SK-N-SH treated with all-trans-retinoic acid at 6 μM for 48 hours (cell line): ENCODE data around the gene LAG3.

Experiments used
- ATAC-seq: fragments of 200-7000 bp; cut with Tn5 transposase; 3 replicates; pipeline ENCODE4 v1.9.1; 2020; ENCODE audit warnings: mild to moderate bottlenecking, moderate library complexity
- ARNTL ChIP-seq: fragments of 450-650 bp; formaldehyde crosslinking; IDR thresholded peaks from 2 replicates; pipeline ENCODE4 v1.5.0; 2020; ENCODE audit warnings: low read depth, mild to moderate bottlenecking, moderate library complexity, borderline replicate concordance
- CREB5 ChIP-seq: fragments of 250-450 bp; sonication (Bioruptor Pico); IDR thresholded peaks from 2 replicates; pipeline ENCODE4 v1.5.1; 2020; ENCODE audit warnings: low read depth, mild to moderate bottlenecking, moderate library complexity
- CSDC2 ChIP-seq: fragments of 250-450 bp; sonication (Bioruptor Pico); IDR thresholded peaks from 2 replicates; pipeline ENCODE4 v1.5.0; 2020; ENCODE audit warnings: mild to moderate bottlenecking, moderate library complexity
- CSRNP3 ChIP-seq: fragments of 250-450 bp; sonication (Bioruptor Pico); IDR thresholded peaks from 2 replicates; pipeline ENCODE4 v1.5.1; 2021; ENCODE audit warnings: mild to moderate bottlenecking, moderate library complexity
- ISL1 ChIP-seq: fragments of 250-450 bp; sonication (Bioruptor Pico); IDR thresholded peaks from 2 replicates; pipeline ENCODE4 v2.1.2; 2022; ENCODE audit warnings: mild to moderate bottlenecking, moderate library complexity
- OSR1 ChIP-seq: fragments of 250-450 bp; sonication (Bioruptor Pico); IDR thresholded peaks from 2 replicates; pipeline ENCODE4 v1.8.0; 2022; ENCODE audit warnings: moderate library complexity, mild to moderate bottlenecking, inconsistent platforms
- PATZ1 ChIP-seq: fragments of 250-450 bp; sonication (Bioruptor Pico); IDR thresholded peaks from 2 replicates; pipeline ENCODE4 v1.8.0; 2020; ENCODE audit warnings: mild to moderate bottlenecking, moderate library complexity, borderline replicate concordance
- PPARA ChIP-seq: fragments of 250-450 bp; sonication (Bioruptor Pico); IDR thresholded peaks from 2 replicates; pipeline ENCODE4 v1.5.0; 2020; ENCODE audit warnings: mild to moderate bottlenecking, borderline replicate concordance
- RARB ChIP-seq: fragments of 250-450 bp; sonication (Bioruptor Pico); IDR thresholded peaks from 2 replicates; pipeline ENCODE4 v1.8.0; 2021; ENCODE audit warnings: mild to moderate bottlenecking, moderate library complexity
- SNAI2 ChIP-seq: fragments of 250-450 bp; sonication (Bioruptor Pico); IDR thresholded peaks from 2 replicates; pipeline ENCODE4 v1.5.0; 2020; ENCODE audit warnings: mild to moderate bottlenecking, moderate library complexity
- TOX ChIP-seq: fragments of 250-450 bp; sonication (Bioruptor Pico); IDR thresholded peaks from 2 replicates; pipeline ENCODE4 v1.8.0; 2021; ENCODE audit warnings: mild to moderate bottlenecking, moderate library complexity, borderline replicate concordance
- TSHZ2 ChIP-seq: fragments of 250-450 bp; sonication (Bioruptor Pico); IDR thresholded peaks from 2 replicates; pipeline ENCODE4 v1.5.0; 2020; ENCODE audit warnings: mild to moderate bottlenecking, moderate library complexity
- ZFP3 ChIP-seq: fragments of 250-450 bp; sonication (Bioruptor Pico); IDR thresholded peaks from 2 replicates; pipeline ENCODE4 v1.5.0; 2020; ENCODE audit warnings: mild to moderate bottlenecking, moderate library complexity
- ZNF565 ChIP-seq: fragments of 450-650 bp; formaldehyde crosslinking; conservative IDR thresholded peaks from 2 replicates; pipeline ENCODE4 v1.5.0; 2020; ENCODE audit warnings: low read depth, mild to moderate bottlenecking, moderate library complexity
- ZNF8 ChIP-seq: fragments of 450-650 bp; formaldehyde crosslinking; IDR thresholded peaks from 2 replicates; pipeline ENCODE4 v1.5.0; 2020; ENCODE audit warnings: mild to moderate bottlenecking, moderate library complexity

Gene LAG3

GRCh38 chr12:6768990-6769389 is 3.3 kb upstream of the LAG3 start:
- peak; percentile 11; the same call in 1 of the 3 replicates for ATAC-seq
- TF ChIP-seq ARNTL (CRISPR knock-in tag), result no peak
- TF ChIP-seq ZNF8 (CRISPR knock-in tag), result no peak
- TF ChIP-seq CSRNP3, result no peak
- no peak for TF ChIP-seq PATZ1 (CRISPR knock-in tag)
- TF ChIP-seq PPARA, result no peak

- no peak for ATAC-seq
- TF ChIP-seq RARB (CRISPR knock-in tag) (no peak), TSHZ2 (CRISPR knock-in tag) (no peak), SNAI2 (CRISPR knock-in tag) (no peak)
These were observed 2.7 kb upstream of the LAG3 start for GRCh38 chr12:6769666-6770065.

- no peak for ATAC-seq
- TF ChIP-seq CREB5 (CRISPR knock-in tag) (no peak), OSR1 (CRISPR knock-in tag) (no peak), ARNTL (CRISPR knock-in tag) (no peak), ZFP3 (CRISPR knock-in tag) (no peak), TSHZ2 (CRISPR knock-in tag) (no peak)
These were observed 2.2 kb upstream of the LAG3 start for GRCh38 chr12:6770094-6770493.

- ATAC-seq, result no peak
- no peak for TF ChIP-seq CREB5 (CRISPR knock-in tag)
- no peak for TF ChIP-seq PPARA
- TF ChIP-seq ZNF8 (CRISPR knock-in tag), result no peak
- no peak for TF ChIP-seq ZNF565 (CRISPR knock-in tag)
These were observed 1.7 kb upstream of the LAG3 start for GRCh38 chr12:6770600-6770999.

- ATAC-seq, result no peak
- no peak for TF ChIP-seq TSHZ2 (CRISPR knock-in tag)
- no peak for TF ChIP-seq ISL1 (CRISPR knock-in tag)
- no peak for TF ChIP-seq CSRNP3
- TF ChIP-seq OSR1 (CRISPR knock-in tag), result no peak
- TF ChIP-seq TOX (CRISPR knock-in tag), result no peak
- no peak for TF ChIP-seq RARB (CRISPR knock-in tag)
- TF ChIP-seq CSDC2 (CRISPR knock-in tag), result no peak
- TF ChIP-seq SNAI2 (CRISPR knock-in tag), result no peak
These were observed 1.2 kb upstream of the LAG3 start for GRCh38 chr12:6771091-6771495.
